GM18498 (cell line): Measurements from ENCODE around the gene GPHN.
"Not testable (repeated sequence)": the region's sequence is repeated elsewhere in the genome, so short reads cannot be mapped to it uniquely, and the experiment has no call there.

Experiments
- ATAC-seq: cut with Tn5 transposase; IDR thresholded peaks from one replicate; pipeline ENCODE4 v1.9.1; 2021; ENCODE audit warnings: mild to moderate bottlenecking, moderate library complexity; ENCODE audit not compliant: unreplicated experiment

GPHN gene

GRCh38 chr14:66501592-66501991 lies 6.4 kb upstream of the GPHN start:
- no peak for ATAC-seq

DNA sequence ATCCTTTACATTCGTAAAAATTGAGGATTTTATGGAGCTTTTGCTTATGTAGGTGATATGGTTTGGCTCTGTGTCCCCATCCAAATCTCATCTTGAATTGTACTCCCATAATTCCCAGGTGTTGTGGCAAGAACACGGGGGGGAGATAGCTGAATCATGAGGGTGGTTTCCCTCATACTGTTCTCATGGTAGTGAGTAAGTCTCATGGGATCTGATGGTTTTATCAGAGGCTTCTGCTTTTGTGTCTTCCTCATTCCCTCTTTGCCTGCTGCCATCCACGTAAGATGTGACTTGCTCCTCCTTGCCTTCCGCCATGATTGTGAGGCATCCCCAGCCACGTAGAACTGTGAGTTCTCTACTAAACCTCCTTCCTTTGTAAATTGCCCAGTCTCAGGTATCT lies 5.1 kb upstream of the GPHN start:
- not testable (repeated sequence) for ATAC-seq

- ATAC-seq = no peak
Observed at GRCh38 chr14:66503532-66503931, 4.4 kb upstream of the GPHN start.

DNA sequence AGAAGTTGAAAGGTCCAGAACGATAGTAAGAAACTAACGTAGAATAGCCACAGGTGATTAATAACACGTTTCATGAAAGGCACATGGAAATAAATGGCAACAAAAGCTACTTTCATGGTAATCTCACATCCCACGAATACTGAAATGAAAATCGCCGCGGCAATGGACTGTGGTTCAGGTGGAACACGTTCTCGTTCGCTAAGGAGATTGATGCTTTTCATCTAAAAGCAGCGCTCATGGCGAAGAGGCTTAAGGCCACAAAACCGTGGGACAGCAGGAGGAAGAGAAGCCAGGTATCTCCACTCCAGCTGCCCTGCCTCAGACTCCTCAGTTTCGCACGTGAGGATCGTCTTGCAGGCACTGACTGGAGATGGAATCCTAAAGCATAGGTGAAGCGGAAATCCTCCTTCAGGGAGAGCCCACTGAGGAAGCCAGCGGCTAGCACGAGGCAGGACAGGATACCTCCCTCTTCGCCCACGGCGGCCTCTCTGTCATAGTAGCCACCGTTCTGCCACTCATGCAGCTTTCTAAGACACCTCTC lies 696 bp upstream of the GPHN start:
- ATAC-seq = peak; percentile 19

DNA sequence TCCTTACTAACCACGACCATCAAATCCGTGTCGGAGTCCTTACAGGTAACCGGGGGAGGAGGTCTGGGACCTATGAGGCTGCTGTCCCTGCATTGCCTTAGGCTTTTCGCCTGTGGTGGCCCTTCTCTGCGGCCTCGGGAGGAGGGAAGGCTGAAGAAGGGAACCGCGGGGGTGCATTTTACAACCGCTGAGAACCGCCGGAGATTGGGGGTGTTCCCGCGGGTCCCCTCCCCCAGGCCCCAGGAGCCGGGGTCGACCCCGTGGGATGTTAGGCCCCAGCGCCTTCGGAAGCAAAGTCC lies 549 bp downstream of the GPHN start:
- peak; percentile 3 for ATAC-seq

DNA sequence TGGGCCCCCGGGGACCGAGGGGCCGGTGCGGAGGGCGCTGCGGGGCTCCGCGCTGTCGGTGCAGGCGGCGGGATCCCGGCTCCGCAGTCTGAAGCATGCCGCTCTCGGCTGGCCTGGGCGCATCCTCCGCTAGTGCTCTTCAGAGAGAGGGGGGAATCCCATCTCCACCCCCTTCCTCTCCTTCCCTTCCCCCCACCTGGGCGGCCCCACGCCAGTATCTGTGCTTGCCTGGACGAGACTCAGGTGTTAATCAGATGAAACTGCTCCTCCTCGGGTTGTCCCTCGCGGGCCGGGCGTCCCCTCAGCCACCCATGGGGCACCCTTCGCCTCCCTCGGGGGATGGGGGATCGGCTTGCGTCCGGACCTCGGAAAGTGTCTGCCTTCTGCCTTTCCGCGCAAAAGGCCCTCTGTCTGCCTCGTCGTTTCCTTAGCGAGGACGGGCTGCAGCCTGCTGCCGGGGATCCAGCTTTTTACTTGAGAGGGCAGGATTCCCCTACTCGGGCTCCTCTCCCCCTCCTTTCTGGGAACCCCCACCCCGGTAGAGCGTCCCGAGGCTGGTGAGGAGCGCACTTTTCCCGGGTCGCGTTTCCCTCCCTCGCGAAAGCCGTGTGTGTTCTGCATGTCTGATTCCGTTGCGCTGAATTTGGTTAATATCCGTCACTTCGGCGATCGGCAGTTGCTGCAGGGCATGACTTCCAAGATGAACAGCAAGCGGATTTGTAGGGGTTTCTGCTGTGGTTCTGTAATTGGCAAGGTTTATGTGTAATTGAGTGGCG lies 1.1 kb downstream of the GPHN start:
- peak; percentile 25 for ATAC-seq

DNA sequence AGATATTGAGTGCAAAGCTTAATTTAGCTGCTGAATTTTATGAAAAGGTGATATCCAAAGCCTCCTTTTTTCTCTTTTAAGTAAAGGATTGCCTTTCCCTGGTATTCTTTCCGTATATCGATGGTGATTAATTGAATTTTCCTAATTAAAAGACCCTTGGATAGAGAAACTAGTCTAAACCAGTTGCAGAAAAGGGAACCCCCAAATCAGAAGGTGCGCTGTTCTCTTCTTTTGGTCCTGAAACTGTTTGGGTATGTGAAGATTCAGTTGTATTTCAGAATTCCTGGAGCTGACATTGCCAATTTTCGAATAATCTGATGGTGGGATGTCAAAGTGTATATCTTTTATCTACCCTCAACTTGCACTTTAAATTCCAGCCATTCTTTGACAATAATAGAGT lies 1.9 kb downstream of the GPHN start:
- ATAC-seq = no peak

DNA sequence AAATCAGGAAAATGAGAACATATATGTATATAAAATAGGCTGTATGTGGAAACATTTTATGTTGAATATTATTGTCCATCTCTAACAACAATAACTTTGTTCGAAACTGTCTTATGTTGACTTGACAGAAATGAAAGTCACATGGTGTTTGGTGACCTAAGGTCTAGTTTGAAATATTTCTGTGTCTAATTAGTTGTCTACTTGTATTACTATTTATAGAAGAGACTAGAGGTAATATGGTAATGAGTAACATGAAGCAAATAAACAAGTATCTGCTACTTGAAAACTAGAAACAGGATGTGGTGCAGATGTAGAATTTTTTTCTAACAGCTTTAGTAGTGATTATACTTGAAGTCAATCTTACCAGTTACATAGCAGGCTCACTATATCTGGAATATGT lies 3.9 kb downstream of the GPHN start:
- no peak for ATAC-seq

DNA sequence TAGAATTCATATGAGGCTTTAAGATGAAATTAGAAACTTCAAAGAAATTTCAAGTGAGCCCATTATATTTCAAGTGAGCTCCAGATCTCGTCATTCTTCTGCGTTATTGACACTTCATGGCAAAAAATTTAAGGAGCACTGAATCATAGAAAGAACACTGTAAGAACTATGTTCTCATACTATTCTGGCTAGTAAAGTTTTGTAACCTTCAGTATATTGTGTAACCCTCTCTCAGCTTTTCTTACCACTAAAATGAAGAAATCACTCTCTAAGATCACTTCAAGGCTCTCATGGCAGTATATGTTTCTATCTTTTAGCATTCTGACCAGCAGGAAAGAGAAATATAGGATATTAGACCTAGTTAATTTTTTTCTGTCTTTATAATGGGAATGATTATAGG lies 6.3 kb downstream of the GPHN start:
- no peak for ATAC-seq

DNA sequence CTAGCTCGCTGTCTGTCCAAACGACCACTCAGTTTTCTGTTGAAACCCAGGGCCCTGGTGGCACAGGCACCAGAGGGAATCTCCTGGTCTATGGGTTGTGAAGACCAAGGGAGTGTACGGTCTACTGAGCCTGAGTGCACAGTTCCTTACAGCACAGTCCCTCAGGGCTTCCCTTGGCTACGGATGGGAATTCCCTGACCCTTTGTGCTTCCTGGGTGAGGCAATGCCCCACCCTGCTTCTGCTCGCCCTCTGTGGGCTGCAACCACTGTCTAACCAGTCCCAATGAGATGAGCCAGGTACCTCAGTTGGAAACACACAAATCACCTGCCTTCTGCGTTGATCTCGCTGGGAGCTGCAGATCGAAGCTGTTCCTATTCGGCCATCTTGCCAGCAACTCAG lies 22.6 kb downstream of the GPHN start:
- no peak for ATAC-seq

DNA sequence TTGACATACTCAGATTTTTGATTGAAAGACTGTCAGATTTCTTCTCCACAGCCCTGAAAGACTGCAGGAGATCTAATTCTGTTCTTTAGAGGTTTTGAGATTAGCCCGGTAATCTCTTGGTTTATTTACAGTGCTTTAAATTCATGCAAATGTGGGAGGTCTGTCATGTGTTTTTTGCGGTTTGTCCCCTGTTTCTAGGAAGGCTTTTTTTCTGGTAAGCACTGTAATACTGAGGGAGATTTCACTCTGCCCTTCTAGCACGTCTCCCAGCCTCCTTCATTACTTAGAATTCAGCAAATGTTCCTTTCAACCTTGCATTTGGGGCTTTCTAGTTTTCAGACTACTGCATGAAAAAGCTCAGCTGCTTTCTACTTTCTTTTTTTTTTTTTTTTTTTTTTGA lies 31.1 kb downstream of the GPHN start:
- no peak for ATAC-seq

GRCh38 chr14:66540038-66540437 lies 32.1 kb downstream of the GPHN start:
- no peak for ATAC-seq

- ATAC-seq = no peak
Observed at GRCh38 chr14:66541627-66542026, 33.7 kb downstream of the GPHN start.

DNA sequence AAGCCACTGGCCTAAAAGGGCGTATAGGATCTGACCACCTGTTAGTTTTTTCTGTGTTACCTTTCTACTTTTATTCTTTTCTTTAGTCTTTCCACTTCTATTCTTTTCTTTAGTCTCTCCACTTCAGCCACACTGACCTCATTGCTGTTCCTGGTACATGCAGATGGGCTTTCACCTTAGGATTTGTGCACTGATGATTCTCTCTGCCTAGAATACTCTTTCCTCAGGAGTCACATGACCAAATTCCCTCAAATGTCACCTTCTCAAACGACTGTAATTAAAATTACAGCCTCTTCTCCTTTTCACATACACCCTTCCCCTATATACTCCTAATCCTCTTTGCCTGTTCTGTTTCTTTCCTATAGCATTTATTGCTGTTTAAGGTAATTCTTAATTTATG lies 36.0 kb downstream of the GPHN start:
- no peak for ATAC-seq

DNA sequence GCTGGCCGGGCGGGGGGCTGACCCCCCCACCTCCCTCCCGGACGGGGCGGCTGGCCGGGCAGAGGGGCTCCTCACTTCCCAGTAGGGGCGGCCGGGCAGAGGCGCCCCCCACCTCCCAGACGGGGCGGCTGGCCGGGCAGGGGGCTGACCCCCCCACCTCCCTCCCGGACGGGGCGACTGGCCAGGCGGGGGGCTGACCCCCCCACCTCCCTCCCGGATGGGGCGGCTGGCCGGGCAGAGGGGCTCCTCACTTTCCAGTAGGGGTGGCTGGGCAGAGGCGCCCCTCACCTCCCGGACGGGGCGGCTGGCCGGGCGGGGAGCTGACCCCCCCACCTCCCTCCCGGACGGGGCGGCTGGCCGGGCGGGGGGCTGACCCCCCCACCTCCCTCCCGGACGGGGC lies 37.2 kb downstream of the GPHN start:
- ATAC-seq = not testable (repeated sequence)

DNA sequence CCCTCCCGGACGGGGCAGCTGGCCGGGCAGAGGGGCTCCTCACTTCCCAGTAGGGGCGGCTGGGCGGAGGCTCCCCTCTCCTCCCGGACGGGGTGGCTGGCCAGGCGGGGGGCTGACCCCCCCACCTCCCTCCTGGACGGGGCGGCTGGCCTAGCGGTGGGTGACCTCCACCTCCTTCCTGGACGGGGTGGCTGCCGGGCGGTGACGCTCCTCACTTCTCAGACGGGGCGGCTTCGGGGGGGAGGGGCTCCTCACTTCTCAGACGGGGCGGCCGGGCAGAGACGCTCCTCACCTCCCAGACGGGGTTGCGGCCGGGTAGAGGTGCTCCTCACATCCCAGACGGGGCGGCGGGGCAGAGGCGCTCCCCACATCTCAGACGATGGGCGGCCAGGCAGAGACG lies 37.8 kb downstream of the GPHN start:
- not testable (repeated sequence) for ATAC-seq

GRCh38 chr14:66563731-66564130 lies 55.8 kb downstream of the GPHN start:
- no peak for ATAC-seq

DNA sequence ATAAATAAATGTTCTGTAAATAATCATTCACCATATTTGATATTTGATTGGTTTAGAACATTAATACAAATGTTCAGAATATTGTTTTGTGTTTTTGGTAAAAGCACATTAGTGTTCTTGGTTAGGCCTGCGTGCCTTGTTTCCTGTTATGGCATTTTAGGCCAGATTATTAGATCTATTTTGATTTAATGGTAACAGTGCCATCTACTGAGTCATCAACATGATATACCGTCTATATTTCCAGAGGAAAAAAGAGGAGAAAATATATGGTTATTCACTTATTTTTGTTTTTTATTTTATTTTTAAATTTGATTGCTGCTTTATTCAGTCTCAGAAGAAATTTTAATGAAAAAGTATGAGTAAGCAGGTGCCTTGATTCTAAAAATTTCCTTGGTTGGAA lies 60.3 kb downstream of the GPHN start:
- no peak for ATAC-seq

DNA sequence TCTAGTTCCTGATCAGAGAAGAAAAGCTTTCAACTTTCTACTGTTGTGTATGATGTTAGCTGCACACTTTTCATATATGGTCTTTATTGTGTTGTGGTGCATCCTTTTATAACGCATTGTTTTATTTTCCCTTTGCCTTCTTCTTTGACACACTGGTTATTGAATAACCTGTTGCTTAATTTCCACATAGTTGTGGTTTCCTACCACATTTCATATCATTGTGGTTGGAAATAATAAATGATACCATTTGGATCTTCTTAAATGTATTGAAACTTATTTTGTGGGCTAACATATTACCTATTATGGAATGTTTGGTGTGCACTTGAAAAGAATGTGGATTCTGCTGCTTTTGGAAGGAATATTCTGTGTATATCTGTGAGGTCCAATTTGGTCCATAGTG lies 64.9 kb downstream of the GPHN start:
- ATAC-seq = no peak

GRCh38 chr14:66575014-66575413 lies 67.1 kb downstream of the GPHN start:
- ATAC-seq = no peak

DNA sequence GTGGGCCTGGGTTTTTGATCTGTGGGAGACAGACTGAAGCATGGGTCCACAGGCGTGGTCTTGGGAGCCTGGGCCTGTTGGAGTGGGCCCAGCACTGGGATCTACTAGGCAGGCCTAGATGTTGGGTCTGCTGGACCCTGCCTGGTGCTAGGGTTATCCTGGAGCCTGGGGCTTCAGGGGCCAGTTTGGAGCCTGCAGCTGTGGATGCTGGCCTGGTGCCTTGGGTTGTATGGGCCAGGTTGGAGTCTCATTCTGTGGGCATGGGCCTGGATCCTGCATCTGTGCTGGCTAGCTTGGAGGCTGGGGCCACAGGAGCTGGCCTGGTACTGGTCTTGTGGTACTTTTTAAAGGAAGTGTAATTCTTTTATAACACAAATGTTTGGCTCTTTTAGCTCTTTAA lies 68.0 kb downstream of the GPHN start:
- ATAC-seq = no peak

DNA sequence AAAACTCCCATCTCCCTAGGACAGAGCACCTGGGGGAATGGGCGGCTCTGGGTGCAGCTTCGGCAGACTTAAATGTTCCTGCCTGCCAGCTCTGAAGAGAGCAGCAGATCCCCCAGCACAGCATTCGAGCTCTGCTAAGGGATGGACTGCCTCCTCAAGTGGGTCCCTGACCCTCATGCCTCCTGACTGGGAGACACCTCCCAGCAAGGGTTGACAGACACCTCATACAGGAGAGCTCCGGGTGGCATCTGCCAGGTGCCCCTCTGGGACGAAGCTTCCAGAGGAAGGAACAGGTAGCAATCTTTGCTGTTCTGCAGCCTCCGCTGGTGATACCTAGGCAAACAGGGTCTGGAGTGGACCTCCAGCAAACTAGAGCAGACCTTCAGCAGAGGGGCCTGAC lies 79.8 kb downstream of the GPHN start:
- not testable (repeated sequence) for ATAC-seq

DNA sequence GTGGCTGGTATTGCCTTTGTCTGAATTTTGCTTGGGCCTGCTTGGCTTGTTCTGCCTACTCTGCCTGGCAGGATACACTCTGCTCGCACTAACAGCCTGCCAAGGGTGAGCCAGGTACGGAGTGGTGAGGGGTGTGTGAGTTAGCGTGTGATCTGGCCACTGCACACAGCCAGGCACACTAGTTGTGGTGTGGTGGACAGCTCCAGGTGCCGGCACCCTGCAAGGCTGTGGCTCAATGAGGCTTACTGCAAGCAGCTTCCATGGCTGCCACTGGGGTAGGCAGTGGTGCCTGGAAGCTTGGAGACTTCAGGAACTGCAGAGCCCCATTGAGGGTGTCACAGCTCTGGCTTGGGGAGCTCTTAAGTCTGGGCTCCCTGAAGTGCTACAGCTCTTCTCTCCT lies 87.4 kb downstream of the GPHN start:
- ATAC-seq = no peak
